ENCODE results near the gene BANF1.

Gene BANF1

DNA sequence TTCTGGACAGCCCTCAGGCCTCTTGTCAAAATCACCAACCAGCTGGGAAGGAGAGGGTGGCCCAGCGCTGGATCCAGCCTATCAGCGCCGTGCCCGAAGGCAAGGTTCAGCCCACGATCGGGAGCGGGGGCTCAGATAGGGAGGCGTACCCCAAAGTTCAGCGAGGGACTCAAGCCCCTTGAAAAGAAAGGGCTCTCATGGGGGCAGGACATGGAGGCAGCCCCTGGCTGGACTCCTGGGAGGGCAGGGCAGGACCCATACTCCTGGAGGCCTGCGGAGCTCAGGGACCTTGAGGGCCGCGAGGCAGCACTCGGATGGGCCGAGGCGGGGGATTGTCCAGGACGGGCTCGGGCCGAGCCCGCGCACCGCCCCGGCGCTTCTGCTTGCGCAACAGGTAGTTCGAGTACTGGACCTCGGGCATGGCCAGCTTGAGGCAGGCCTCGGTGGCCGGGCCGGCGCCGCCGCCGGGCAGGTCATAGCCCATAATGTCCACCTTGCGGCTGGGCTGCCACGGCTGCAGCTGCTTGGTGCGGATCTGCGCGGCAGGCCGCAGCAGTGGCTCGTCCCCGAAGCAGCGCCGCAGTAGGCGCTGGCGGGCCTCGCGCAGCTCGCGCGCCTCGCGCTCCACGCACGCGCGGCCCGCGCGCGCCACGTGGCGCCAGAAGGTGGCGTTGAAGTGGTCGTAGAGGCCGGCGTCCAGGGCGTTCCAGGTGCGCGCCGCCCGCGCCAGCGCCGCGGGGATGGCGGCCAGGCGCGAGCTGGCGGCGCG is 40.1 kb downstream of the BANF1 start:
- no peak for DNase-seq

DNA sequence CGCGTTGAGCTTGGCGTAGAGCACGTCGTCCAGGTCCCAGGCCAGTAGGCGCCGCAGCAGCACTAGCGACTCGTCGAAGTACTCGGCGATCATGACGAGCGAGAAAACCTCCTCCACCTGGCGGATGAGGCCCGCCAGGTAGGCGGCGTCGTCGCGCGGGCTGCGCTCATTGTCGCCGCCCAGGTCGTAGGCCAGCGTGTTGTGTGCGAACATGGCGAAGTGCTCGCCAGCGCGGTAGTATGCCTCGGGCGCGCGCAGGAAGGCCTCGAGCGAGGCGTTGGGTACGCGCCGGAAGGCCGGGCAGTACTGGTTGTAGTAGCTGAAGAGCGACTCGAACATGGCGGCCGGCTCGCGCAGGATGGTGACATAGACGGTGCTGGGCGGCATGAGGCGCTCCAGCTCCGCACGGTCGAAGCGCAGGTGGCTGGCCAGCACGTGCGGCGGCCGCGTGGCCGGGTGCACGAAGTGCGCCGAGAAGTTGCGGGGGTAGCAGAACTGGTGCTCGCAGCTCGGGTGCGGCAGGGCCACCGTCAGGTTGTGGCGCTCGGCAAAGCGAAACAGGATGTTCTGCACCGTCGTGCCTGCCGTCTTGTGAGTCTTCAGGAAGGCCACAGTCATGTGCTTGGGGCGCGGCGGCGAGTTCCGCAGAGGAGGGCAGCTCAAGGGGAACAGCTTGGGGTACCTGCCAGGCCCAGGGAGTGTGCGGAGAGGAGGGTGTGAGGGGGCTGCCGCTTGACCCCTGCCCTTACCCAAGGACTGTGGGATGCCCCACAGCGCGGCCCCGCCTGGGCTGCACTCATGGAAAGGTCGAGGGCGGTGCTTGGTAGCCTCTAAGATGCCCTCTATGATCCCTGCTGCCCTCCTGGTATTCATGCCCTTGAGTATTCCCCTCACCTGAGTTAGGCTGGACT is 40.9 kb downstream of the BANF1 start:
- DNase-seq: no peak

DNA sequence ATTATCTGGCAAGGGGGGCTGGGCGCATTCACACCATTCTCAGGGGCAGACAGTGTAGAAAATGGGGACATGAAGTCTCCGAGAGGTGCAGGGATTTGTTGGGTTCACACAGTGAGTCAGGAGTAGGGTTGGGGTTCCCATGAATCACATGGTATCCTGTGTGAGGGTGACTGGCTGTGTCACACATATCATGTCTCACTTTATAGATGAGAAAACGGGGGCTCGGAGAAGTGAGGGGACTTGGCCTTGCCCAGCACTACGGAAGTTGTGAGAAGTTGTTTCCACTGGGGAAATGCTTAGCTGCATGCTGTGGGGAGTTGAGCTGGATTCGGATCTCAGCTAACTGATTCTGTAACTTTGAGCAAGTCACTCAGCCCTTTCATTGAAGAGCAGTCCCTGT is 42.5 kb downstream of the BANF1 start:
- no peak for DNase-seq

DNA sequence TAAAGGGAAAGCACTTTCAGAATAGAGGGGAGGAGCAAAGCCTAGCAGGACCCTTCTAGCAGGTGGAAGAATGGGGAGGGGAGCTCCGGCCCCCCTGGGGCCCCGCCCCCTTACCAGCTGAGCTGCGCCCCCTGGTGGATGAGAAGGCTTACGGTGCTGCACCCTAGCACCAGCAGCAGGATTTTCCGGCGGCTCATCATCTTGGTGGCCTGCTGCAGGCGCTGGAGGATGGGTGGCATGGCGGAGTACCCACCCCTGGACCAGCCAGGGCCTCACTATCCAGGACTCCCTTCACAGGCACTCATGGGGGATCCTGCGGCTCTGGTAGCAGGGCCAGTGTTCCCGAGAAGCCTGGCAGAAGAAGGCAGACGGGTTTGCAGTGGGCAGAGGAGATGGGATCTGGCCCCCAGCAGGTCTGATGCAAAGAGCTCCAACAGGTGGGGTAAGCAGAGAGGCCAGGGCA is 42.9 kb downstream of the BANF1 start:
- DNase-seq: peak; percentile 24

DNA sequence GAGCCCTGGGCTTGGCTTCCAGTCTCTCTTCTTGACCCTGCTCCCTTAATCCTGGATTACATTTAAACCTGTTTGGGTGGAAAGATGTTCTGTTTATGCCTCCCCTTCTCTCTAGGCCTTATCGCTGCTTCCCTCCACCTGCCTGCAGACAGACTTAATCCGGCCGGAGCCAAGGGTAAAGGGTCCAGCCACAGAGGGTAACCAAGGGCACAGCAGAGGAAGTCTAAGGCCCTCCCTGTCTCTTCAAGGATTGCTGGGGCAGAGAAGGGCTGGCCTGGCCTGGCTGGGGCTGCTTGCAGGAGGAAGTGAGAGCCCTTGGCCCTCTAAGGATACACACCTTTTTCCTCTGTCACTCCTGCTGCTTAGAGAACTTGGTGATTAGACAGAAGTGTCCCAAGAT is 44.6 kb downstream of the BANF1 start:
- no peak for DNase-seq

DNA sequence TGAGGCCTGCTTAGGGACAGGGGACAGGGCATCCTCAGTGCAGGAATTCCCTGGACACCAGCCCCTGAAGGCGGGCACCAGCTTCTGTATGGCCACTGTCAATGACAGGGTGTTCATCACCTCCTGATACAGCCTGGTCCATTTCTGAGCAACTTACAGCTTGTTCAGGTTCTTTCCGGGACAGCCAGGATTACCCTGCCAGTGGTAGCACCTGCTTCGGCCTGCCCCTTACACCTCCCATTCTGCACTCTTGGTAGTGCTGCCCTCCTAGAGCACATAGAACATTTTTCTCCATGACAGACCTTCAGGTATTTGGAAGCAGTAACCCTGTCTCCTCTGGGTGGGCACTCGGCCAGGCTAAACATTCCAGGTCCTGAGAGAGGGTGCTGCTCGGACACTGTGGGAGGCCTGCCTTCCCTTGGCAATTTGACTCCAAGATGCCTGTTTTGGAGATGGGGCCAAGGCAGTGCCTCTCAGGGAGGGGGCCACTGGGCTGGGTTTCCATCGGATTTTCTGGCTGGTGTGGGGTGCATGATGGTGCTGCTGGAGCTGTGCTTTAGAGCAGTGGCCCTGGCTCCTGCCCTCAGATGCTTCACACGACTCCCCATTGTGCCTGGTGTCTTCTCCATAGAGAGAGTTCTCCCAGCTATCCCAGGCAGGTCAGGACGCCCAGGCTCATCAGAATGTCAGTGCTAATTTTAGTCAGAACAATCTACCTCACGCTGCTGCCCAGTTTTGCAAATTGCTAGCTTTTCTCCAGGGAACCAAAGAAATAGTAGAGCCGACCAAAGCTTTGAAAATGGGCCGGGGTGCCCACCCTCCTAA is 45.5 kb downstream of the BANF1 start:
- DNase-seq: no peak

DNA sequence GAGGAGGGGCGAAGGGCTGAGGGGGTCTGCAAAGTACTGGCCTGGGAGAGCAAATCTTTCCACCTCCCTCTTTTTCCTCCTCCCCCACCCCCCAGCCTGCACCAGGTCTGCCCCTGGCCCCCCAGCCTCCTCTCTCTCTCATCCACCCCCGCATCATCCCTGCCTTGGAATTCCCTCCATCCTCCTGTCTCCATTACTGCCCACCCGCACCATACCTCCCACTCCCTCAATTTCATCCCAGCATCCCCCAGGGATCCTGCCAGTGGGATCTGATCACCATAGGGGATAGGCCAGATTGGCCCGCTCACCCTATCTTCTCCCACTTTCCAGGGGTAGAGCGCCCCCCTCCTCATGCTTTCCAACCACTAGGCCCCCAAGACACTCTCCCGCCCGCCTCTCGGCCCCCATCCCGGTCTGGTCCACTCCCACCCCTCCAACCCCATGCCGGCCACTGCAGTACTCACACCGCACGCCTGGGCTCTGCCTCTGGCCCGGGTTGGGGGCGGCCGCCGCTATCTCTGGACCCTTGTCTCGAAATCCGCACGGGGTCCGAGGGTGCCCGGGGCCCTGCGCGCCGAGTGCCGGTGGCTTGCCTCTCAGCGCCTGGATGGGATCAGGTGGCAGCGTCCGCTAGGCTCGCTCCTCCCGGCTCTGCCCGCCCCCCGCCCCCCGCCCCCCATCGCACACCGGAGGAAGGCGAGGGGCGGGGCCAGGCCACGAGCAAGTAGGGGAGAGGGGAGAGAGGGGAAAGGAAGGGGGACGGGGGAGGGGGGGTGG is 46.4 kb downstream of the BANF1 start, which contains the start of gene GAL3ST3:
TSS of gene GAL3ST3 (minus strand) at position 615 of the 777 bp plus-strand sequence. CDS start 3,746 bp downstream, outside the sequence.
- no peak for DNase-seq

DNA sequence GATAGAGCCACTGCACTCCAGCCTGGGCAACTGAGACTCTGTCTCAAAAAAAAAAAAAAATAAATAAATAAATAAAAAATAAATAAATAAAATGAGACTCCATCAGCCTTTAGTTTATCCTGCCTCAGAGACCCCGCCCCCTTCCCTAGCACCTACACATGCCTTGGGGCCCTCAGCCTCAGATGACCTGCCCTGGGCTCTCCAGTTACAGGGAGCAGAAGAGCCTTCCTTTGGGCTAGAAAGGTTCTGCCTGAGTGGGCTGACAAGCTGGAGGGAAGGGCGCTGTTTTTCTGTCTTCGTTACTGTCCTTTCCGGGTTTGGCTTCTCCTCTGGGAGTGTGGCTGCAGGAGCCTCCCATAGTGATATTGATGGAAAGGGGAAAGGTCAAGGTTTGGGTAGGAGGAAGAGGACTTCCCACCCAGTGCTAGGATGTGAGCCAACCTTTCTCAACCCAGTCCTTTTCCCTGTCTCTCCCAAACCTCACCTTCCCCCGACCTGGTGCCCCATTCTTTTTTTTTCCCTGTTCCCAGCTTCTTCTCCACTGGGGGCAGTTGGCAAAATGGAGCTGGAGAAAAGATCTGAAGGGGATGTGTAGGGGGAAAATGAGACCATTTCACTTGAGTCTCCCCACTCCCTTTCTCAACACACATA is 48.4 kb downstream of the BANF1 start:
- no peak for DNase-seq

DNA sequence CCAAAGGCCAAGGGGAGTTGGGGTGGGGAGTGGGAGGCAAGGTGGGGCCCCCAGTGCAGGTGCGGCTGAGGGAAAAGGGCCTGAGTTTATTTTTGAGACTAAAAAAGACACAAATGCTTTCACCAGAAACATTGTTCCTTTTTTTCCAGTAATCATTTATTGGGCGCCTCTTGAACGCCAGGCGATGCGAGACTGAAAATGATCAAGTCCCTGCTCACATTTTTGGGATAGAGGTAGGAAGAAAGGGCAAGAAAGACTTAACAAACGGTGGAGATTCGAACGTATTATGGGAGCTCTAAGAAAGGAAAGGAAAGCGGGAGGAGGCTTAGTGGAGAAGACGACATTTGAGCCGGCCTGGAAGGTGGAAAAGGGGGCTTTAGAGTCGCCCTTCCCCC is 49.1 kb downstream of the BANF1 start:
- DNase-seq: no peak

DNA sequence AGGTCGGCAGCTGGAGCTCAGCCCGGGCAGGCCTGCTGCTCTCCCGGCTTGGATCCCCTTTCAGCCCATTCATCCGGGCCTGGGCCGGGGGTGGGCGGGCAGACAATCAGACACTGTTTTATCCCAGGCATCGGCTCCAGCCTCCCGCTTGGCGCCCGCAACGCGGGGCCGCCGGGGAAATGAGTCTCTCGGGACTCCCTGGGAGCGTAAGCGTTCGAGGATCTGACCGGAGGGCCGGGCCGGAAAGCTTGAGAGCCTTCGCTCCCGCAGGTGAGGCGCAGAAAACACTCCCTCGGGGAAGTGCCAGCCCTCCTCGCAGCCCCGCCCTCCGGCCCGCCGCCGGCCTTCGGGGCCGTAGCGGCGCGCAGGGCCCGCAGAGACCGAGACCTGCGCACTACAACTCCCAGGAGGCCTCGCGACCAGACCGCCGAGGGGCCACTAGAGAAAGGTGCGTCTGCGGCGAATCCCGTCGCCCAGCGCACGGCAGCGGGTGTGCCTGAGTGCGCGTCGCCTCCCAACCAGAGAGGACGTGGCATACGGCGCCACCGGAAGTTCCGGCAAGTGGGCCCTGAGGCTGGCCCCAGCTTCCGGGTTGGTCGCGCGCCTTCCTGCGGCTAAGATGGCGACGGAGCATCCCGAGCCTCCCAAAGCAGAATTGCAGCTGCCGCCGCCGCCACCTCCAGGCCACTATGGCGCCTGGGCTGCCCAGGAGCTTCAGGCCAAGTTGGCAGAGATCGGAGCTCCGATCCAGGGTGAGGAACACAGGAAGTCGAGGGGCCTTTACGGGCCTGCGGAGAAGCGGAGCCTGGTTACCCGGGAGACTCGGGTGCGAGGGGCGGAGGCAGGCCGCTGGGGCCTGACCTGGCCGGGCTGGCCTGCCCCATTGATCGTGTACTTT is 49.7 kb downstream of the BANF1 start, which contains the start of gene SF3B2:
TSS of gene SF3B2 (plus strand) at position 599 of the 898 bp plus-strand sequence. CDS start at position 620, 21 bp downstream.
- DNase-seq: peak; percentile 92

DNA sequence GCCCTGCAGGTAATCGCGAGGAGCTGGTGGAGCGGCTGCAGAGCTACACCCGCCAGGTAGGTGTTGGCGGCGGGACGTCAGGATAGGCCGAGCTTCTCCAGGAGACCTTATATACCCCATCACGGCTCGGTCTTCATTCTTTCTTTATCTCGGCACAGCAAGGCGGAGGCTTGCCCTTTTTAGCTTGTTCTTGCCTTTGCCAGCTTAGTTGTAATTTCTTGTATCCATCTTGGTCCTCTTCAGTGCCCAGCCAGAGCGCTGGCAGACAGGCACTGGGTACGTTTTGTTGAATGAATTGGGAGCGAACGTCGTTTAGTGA is 50.3 kb downstream of the BANF1 start:
- DNase-seq: no peak

Measured in GF-D8 (cell line).